Measurements from ENCODE around the gene PLCG2.
"Not testable (repeated sequence)": the region's sequence is repeated elsewhere in the genome, so short reads cannot be mapped to it uniquely, and the experiment has no call there.

The PLCG2 gene

DNA sequence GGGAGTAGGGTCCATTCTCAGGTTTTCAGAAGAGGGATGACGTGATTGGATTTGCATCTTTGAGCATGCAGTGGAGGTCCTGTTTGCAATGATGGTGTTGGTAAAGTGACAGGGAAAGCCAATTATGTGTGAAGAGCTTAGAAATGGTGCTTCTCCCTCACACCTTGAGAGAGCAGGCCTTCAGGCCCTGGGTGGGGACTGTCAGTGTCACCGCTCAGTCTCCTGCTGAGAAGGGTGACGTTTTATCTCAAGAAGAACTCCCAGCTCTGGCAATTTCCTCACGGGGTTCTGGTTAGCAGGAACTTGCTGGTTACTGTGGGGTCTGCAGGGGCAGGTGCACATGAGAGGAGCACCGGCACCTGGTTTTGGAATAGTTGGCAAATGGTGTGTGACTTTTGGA lies 11.2 kb downstream of the PLCG2 start:
- no peak for DNase-seq (ENCODE audit: low spot score)

DNA sequence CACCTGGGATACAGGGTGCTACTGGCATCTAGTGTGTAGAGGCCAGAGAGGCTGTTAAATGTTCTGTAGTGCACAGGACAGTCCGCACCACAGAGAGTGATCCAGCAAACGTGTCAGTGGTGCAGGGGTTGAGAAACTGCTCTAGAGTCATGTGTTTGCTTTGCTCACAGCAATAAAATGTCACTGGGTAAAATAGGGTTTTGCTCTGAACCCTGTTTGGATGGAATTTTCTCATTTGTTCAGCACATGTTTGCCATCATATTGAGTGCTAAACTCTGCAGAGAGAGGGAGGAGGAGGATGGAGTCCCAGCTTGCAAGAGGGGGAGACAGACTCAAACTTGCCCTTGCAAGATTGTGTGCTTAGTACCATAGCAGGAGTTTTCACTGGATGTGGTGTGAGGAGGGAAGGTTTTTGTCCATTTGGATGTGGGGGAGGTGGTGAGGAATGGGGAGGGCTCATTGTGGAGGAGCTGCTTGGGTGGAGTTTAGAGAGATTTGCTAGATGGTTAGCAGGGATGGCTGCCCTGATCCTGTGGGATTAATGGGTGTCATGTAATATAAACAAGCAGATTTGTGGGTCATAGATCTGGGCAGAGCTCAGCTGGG lies 11.8 kb downstream of the PLCG2 start:
- no peak for DNase-seq (ENCODE audit: low spot score)

DNA sequence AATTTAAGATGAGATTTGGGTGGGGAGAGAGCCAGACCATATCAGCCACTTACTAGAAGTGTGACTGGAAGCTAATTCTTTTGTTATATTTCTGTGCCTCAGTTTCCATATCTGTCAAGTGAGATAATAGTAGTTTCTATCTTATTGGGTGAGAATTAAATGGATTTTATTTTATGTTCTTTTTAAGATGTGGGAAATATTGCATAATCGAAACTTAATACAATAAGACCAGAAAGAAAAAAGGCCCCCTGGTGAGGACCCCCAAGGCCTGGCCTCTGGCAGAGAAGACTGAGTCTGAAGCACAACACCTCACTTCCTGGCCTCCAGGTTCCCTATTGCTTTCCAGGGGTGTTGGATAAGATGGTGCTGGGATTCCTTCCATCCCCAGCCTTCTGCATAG lies 13.7 kb downstream of the PLCG2 start:
- DNase-seq (ENCODE audit: low spot score): no peak

DNA sequence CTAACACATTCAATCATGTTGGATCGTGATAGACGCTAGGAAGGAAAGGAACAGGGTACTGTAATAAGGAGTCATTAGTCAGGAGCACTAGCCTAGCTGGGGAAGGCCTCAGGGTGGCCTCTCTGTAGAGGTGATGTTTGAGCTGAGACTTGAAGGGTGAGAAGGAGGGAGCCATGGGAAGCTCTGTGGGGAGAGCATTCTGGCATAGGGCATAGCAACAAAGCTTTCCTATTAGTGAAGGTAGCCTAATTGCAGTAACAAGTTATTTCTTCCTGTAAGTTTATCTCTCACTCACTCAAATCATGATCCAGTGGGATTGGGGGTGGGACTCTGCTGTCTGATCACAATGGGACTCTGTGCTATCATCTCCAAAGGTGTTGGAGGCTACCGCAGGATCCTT lies 16.1 kb downstream of the PLCG2 start:
- no peak for DNase-seq (ENCODE audit: low spot score)

DNA sequence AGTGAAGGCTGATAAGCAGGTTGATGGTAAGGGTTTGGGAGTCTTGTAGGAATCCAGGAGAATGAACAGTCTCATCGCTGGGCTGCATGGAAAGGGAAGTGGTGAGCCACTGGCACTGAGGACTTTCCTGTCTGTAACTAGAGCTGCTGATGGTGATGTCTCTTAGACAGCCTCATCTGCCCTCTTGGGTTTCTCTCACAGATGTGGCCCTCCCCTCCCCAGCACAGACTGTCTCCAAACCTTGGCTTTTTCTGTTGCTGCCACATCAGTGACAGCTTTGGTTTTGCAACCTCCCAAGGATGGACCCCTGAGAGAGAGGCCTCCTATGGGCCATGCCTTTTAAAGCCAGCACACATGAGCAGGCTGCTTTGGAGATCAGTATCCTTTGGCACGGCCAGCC lies 16.9 kb downstream of the PLCG2 start:
- no peak for DNase-seq (ENCODE audit: low spot score)

DNA sequence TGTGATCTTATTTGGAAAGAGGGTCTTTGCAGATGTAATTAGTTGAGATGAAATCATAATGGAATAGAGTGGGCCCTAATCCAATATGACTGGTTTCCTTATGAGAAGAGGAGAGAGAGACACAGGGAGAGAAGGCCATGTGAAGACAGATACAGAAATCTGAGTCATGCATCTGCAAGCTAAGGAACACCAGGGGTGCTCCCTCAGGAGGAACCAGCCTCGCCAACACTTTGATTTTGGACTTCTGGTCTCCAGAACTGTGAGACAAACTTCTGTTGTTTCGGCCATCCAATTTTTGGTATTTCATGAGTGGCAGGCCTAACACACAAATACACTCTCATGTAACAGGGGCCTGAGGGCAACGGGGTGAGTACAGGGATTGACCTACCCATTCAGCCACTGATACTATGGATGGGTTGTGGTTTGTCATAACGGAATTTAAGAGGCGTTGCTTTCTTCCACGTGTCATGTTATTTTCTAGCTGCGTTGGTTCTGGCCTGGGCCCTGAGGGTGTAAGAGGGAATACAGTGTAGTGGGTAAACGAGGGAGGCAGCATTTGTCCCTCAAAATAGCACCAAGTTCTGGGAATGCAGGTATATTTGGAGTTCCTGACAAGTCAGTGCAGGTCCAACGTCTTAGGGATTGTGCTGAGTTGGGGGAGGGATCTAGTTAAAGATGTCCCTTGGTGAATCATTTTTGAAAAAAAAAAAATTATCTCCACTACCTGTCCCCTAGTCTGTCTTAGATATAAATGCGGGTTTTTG lies 17.7 kb downstream of the PLCG2 start:
- no peak for DNase-seq (ENCODE audit: low spot score)

DNA sequence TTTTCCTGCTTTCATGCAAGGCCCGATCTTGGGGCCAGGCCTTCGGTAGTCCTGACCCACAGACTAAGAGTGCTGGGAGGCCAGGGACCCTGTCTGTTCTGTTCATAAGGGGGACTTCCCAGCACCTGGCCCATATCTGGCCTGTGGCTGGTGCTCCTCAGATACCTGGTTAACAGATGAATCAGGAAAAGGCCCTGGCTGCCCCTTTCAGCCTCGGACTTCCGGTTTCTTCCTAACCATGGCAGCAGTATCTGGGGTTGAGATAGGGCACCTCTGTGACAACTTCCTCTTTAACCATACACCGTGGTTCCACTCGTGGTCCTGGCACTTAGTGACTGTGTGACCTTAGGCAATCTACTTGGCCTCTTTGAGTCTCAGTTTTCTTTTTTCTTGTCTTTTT lies 18.4 kb downstream of the PLCG2 start:
- no peak for DNase-seq (ENCODE audit: low spot score)

DNA sequence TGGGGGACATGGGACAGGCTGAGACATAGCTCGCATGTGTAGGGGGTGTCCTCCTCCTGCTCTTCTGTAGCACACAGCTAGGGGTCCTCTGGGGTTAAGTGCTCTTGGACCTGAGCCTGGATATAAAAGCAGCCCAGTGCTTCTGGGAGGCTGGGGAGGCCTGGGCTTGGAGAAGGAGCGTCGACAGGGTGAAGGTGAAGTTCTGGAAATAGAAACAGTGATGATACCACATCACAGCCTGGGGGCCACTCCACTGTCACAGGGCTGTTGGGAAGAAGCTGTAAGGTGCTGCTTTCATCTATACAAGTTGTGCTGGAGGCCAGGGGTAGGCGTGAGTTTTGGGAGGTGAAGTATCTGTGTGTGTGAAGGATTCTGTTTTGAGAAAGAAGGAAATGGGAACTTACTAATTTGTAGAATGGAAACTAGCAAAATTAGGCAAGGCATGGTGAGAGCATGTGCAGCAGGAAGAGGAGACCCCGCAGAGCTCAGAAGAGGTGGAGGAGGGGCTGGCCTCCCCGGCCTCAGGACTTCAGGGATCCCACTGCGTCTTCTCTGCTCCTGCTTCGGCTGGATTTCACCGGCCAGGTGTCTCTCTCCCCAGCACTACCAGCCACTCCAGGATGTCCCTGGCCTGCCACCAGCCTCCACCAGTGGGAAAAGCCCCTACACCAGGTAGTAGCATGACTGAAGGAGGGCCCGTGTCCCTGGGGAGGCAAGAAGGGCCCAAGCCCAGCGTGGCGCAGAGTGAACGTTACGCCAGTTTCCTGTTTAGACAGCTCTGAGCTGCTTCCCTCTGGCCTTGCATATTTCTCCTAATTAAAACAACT lies 19.4 kb downstream of the PLCG2 start:
- DNase-seq (ENCODE audit: low spot score): no peak

DNA sequence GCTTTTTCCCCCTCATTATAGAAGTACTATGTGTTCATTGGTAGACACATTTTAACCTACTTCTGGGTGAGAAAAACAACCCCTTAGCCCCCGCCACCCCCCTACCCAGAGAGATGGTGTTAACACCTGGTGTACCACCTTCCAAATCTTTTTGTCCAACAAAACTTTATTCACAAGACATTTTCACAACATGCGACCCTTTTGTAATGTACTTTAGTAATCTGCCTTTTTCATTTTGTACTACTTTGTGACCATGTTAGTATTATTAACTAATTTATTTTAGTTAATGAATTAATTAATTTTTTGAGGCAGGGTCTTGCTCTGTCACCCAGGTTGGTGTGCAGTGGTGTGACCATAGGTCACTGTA lies 20.0 kb downstream of the PLCG2 start:
- DNase-seq (ENCODE audit: low spot score): no peak

DNA sequence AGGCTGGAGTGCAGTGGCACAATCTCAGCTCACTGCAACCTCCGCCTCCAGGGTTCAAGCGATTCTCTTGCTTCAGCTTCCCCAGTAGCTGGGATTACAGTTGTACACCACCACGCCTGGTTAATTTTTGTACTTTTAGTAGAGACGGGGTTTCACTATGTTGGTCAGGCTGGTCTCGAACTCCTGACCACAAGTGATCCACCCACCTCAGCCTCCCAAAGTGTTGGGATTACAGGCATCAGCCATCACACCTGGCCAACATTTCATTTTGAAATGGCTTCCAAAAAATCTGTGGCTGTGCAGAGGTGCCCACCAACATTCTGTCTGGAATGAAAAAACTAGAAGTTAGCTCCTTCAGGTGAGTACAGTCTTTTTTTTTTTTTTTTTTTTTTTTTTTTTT lies 22.6 kb downstream of the PLCG2 start:
- DNase-seq (ENCODE audit: low spot score): not testable (repeated sequence)

DNA sequence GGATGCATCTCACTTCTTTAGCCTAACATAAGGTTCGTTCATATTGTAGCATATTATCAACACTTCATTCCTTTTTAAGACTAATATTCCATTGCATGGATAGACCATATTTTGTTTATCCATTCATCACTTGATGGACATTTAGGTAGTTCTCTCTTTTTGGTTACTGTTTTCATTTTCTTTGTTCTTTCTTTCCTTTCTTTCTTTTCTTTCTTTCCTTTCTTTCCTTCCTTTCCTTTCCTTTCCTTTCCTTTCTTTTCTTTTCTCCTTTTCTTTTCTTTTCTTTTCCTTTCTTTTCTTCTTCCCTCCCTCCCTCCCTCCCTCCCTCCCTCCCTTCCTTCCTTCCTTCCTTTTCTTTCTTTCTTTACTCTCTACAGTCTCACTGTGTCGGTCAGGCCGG lies 24.2 kb downstream of the PLCG2 start:
- no peak for DNase-seq (ENCODE audit: low spot score)

DNA sequence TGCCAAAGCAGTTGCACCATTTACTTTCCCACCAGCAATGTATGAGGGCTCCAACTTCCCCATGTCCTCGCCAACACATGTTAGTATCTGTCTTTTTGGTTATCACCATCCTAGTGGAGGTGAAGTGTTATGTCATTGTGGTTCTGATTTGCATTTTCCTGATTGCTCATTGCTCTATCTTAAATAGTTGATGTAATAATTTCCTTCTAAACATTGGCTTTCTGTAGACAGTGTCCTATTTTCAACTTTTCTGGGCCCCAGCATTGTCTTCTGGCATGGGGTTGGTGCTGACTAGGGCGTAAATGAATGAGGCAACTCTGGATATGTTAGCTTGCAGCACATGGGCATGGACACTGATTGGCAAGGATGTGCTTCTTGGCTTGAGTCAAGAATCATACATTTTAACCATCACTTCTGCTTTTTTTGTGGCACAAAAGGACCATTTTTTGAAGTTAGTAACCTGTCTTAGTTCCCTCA lies 25.1 kb downstream of the PLCG2 start:
- DNase-seq (ENCODE audit: low spot score): no peak

DNA sequence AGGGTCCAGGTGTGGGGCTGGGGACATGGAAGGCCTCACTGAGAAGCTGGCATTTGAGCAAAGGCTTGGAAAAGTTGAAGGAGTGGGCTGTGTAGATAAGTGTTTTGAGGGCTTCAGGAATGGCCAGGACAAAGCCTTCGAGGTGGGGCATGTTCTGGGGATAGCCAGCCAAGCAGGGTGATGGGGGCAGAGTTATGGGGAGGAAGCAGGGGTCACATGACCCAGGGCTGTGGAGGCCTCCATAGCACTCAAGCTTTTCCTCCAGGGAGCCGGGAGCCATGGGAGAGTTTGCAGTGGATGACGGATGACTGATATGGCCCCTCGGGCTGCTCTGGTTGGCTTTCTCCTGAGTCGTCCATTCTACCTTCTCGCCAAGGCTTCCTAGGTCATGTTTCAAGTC lies 27.6 kb downstream of the PLCG2 start:
- no peak for DNase-seq (ENCODE audit: low spot score)

DNA sequence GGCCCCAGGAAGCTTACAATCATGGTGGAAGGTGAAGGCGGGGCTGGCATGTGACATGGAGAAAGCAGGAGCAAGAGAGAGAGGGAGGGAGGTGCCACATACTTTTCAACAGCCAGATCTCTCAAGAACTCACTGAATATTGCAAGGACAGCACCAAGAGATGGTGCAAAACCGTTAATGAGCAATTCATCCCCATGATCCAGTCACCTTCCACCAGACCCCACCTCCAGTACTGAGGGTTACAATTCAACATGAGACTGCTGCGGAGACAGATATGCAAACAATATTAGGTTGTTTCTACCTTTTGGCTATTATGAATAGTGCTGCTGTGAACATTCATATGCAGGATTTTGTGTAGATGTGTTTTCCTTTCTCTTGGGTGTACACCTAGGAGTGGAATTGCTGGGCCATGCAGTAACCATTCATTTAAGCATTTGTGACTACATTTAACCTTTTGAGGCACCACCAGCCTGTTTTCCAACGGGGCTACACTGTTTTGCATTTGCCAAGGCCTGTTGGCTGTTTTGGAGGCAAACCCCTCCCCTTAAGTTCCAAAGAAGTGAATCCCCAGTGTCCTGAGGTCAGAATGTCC lies 28.8 kb downstream of the PLCG2 start:
- no peak for DNase-seq (ENCODE audit: low spot score)

DNA sequence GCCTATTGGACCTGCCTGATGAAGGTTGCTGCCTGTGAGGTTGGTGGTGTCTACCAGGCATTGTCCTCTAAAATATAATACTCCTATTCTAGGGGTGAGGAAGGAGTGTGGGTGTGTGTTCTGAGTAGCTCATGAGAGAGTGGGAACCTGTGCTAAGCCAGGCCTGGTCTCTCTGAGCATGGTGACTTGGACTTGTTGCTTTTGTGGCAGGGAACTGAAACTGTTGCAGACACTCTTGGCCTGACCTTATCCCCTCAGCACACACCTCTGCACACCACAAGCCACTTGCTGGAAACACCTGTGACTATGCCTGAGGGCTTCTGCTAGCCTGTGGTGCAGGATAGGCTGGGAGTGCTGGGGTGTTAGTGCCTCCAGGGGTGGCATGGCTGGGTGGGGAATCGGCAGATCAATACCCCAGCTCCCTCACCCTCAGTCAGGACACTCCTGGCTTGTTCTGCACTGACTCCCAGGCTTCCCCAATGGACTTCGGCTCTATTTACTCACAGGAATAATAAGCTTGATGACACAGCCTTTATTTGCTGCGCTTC lies 29.9 kb downstream of the PLCG2 start:
- no peak for DNase-seq (ENCODE audit: low spot score)

DNA sequence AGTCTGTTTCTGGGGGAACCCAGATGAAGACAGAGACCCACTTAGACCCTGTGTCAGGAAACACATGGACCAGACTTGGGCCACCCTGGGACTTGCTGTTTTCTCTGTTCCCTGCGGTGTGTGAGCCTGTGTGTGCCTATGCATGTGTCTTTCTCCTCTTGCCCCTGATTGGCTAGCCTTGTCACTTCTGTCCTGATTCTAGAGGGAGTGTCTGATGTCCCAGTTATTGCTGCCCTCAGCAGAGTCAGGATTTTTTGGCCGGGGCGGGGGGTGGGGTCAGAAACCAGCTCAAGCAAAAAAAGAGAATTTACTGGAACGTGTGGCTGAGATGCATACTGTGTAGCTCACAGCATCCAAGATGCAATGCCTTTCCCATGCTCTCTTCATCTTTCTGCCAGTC lies 30.5 kb downstream of the PLCG2 start:
- DNase-seq (ENCODE audit: low spot score): no peak

DNA sequence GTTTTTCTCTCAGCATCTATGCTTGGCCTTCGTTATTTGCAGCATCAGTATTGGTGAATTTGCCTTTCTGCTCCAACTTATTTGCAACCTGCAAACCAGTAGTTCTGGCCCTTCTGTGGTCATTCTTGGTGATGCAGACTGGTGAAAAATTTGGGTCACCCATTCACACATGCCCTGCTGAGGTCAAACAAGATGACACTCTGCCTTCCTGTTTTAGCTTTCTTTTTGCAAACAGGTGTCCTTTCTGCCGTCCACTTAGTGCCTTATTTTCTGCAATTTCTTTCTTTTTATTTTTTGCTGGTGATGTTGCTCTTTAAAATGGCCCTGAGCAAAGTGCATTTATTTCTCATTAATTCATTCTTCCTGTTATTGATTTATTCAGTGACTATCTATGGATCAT lies 31.3 kb downstream of the PLCG2 start:
- DNase-seq (ENCODE audit: low spot score): no peak

DNA sequence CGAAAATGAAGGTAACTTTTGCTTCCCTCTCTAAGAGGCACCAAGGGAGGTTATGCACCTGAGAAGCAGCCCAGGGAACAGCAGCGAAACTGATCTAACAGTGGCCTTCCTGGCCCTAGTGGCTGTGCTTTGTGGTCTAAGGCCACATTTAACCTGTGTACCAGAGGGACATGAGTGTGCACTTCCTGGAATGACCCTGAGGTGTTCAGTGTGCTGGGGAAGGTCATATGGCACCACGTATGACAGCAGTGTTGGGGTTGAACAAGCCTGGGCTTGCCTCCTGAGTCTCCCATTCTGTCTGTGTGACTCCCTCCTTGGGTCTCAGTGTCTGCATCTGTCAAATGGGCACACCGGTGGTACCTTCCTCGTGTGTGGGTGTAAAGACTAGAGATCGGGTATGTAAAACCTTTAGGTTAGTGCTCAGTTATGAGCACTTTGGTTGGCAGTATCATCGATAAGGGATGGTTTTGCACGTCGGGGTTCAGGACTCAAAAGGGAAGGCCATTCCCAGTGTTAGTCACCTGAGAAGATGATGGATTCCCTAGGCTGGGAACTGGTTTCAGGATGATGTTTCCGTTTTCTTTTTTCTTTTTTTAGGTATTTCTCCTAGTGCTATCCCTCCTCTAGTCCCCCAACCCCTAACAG lies 31.9 kb downstream of the PLCG2 start:
- DNase-seq (ENCODE audit: low spot score): no peak

DNA sequence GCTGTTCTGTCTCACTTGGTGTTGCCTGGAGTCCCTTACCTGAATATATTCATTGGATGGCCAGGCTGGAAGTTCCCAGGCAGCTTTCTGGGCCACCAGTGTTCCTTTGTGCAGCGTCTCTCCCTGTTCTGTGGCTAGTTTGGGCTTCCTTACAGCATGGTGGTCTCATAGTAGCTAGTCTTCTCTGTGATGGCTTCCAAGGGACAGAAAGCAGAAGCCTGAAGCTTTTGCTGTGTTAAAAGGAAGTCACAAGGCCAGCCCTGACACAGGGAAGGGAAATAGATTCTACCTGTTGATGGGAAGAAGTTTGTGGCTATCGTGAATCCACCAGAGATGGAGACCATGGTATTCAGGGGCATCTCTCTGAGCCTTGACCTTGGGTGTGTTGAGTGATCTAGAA lies 34.6 kb downstream of the PLCG2 start:
- DNase-seq (ENCODE audit: low spot score): no peak

DNA sequence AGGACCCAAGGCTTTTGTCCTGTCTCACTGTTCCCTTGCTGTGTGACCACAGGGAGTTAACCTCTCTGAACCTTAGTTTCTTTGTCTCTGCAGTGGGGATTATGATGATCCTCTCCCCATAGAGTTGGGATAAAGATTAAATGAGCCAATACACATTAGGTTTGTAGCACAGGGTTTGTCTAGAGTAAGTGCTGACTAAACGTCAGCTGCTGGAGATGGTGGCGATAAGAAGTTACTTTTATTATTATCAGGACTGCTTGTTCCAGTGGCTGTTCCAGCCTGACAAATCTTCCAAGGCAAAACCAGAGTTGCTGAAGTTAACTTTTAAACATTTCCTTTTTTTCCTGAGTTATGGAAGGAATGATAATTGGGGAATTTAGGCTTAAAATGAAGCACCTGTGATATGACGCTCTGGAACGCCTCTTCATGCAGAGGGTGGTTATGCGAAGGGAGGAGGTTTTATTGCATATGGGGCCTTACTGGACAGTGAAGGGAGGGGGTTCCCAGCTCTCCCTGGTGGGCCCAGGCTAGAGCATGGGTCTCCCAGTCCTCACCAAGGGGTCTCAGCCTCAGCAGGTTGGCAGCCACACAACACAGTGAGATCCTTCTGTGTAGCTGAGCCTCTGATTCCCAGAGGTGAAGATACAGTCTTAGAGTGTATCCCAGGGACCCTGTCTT lies 35.8 kb downstream of the PLCG2 start:
- DNase-seq (ENCODE audit: low spot score): no peak

DNA sequence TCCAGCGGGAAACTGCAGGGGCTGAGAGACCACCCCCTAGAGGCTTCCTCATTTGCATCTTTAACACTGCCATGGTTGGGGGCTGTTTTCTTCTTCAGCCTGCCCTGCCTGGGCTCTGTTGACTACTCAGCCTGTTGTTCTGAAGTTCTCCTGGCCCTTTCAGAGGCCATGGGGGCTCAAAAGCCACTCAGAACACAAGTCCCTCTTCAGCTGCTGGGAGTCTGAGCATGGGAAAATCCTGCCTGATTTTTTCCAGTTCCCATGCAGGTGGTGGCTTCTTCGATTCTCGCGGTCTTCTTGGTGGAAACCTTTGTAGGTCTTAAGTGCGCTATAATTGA lies 36.3 kb downstream of the PLCG2 start:
- DNase-seq (ENCODE audit: low spot score): no peak

DNA sequence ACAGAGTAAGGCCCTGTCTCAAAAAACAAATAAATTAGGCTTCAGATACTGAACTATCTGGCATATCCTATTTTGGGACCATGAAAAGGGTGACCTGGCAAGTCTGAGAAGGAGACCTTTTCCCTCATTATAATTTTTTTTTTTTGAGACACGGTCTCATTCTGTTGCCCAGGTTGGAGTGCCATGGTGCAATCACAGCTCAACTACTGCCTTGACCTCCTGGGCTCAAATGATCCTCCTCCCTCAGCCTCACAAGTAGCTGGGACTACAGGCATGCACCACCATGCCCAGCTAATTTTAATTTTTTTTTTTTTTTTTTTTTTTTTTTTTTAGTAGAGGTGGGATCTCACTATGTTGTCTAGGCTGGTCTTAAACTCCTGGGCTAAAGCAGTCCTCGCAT lies 37.3 kb downstream of the PLCG2 start:
- DNase-seq (ENCODE audit: low spot score): no peak
